GM18870 (cell line): ENCODE measurements around the gene PCBP3.

Source experiments
- ATAC-seq: cut with Tn5 transposase; IDR thresholded peaks from one replicate; pipeline ENCODE4 v1.9.1; 2021; ENCODE audit warnings: moderate library complexity; ENCODE audit not compliant: unreplicated experiment

The PCBP3 gene

GRCh38 chr21:45778686-45779085 is 135.2 kb downstream of the PCBP3 start:
- no peak for ATAC-seq

- ATAC-seq: no peak
These were observed 135.7 kb downstream of the PCBP3 start for GRCh38 chr21:45779226-45779625.

DNA sequence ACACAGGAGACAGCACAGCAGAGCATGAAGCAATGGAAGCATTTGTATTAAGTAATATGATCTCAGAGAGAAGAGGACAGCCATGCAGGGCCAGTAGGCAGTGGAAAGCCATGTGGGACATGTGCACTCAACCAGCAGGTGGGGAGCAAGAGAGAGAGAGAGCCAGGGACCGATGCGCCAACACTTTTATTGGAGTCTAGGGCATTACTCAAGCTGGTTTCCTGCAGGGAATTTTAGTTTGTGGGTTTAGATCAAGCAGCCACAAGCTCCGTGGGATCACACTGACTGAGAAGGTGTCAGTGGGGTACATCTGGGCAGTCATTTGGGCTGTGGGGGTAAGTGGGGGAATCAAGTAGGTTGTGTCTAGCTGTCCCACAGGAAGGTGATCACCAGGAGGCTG is 137.1 kb downstream of the PCBP3 start:
- ATAC-seq: no peak

DNA sequence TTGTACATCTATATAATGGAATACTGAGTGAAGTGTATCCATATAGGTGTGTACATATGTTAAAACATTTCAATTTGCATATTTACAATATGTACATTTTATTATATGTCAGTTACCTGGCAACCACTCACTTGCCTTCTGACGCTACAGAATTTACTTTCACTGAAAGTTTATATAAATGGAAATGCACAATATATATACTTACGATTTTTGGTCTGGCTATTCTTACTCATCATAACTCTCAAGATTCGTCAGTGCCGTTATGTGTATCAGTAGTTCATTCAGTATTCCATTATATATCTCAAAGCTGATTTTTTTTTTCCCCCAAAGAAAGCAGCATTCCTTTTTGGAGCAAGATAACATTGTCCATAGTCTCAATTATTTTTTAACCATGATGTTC is 138.2 kb downstream of the PCBP3 start:
- no peak for ATAC-seq

DNA sequence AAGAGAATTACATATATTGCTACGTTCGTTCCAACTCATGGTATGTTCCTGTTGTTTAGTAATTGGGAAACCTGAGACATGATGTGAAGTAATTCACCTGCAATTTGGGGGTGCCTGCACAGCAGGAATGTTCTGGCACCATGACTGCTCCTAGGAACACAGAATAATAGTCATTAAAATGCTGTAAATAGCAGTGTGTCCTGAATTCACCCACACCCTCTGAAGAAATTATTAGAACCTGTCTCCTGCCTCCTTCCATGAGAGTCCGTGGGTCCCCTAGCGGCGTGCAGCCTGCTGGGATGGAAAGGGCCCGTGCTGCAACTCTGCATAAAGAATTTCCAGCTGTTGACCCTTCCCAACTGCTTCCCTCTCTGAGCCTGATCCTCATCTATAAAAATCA is 143.1 kb downstream of the PCBP3 start:
- ATAC-seq: no peak

DNA sequence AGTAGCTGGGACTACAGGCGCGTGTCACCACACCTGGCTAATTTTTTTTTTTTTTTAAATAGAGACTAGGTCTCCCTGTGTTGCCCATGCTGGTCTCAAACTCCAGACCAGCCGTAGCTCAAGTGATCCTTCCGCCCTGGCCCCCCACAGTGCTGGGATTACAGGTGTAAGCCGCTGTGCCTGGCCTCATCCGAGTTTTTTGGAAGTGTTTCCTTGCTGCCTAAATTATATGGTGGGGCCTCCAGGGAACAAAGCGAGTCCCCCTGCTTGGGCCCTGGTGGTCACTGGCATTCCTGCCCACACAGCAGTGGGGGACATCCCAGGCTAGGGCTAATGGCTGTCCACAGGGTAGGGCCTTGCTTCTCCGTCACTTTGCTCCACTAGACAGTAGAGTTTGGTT is 143.8 kb downstream of the PCBP3 start:
- no peak for ATAC-seq

- no peak for ATAC-seq
These were observed 144.7 kb downstream of the PCBP3 start for GRCh38 chr21:45788198-45788597.

DNA sequence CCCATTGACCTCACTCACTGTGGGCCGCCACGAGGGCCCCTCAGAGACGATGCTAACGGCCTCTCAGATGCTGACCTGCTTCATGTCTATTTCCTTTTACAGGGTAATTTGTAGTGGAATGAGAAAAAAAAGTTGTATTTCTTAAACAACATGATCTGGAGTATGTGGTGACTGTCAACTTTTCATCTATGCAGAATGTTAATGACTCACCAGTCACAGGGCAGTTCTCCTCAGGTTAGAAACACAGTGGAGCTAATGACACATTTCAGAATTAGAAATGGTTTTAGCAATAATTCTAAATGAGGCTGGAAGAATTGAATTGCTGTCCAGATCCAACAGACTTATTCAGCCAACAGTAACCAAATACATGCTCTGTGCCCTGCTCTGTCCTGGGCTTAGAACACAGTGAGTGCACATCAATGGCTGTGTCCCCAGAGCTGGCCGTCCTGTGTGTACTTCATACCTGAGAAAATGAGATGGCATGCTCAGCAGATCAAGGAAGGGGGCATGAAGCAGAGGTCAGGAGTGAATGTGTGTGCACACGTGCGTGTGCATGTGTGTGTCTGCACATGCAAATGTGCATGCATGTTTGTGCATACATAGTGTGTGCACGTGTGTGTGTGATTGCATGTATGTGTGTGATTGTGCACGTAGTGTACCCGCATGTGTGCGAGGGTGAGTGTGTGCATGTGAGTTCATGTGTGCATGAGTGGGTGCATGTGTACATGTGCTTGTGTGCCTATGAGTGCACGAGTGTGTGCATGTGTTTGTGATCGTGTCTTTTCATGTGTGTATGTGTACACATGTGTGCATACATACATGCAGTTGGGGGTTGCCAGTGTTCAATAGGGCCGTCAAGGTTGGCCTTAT is 145.3 kb downstream of the PCBP3 start:
- ATAC-seq: no peak

- no peak for ATAC-seq
These were observed 146.9 kb downstream of the PCBP3 start for GRCh38 chr21:45790427-45790826.

DNA sequence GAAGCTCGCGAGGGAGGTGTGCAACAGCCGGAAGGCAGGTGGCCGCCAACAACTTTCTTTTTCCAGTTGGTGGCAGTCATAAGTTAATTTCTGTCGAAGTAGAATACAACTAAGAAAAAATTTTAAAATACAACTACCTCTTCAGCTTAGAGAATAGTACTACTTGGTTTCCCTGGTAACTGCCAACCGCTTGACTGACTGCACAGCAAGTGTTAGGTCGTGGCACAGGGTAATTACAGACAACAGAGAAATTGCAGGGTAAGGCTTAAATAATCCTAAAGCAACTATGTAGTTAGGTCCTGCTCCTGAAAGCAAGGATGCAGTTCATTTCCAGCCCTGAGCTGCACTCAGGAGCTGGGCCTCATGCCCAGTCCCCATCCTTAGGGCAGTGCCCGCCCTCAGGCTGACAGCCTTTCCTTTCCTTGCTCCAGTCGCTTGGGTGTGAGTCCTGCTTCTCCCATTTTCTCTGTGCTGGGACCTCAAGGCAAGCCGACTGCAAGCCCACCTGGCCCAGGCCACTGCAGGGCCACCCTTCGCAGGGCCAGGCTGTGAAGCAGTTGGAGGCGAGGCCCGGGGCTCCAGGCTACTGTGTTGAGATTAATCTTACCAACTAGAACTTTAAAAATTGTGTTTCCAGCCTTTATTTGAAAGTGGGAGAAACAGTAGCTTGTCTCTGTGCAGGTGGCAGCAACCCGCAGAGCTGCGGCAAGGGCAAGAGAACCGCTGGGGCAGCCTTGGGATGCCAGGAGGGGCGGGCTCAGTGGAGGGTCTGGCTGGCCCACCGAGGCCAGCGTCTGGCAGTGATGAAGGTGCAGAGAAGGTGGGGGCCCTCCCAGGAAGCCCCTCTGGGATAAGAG is 148.3 kb downstream of the PCBP3 start:
- ATAC-seq: no peak

DNA sequence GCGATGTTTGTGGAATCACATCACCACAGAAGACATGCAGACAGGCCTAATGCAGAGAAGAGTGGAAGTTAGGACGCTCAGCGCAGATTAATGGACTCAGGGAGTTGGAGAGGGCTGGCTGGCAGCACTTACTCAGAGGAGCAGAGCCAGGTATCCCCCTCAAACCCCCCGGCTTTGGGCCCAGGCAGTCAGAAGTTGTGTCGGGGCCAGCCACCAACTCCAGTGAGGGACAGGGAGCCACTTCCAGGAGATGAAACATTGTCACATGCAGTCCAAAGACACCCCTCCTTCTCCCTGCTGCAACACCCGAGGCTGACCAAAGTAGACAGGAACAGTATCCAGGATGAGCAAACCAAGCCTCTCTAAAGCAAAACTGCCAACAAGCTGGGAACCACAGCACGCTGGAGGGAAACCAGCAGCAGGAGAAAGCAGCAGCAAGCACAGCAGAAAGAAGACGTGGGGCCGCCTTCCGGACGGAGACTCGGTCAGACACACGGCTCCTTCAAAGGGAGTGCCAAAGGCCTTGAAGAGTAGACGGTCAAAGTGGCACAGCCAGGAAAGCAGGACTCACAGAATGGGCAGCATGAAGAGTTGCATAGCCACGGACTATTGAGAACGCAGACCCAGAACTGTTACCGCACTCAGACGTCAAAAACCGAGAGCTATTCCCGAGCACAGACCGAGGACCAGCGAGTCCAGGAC is 149.3 kb downstream of the PCBP3 start:
- ATAC-seq: no peak

DNA sequence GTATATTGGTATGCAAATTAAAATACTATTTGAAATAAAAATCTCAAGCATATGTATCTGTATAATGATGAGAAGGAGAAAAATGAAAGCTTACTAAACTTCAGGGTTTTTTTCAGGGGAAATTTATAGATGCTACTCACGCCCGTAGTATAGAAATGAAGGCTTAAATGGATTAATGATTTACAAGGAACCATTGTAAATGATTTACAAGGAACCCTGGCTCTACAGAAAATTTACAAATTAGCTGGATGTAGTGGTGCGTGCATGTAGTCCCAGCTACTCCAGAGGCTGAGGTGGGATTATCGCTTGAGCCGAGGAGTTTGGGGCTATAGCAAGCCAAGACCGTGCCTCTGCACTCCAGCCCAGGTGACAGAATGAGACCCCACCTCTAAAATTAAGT is 150.5 kb downstream of the PCBP3 start:
- ATAC-seq: no peak

GRCh38 chr21:45796003-45796402 is 152.5 kb downstream of the PCBP3 start:
- ATAC-seq: no peak

GRCh38 chr21:45797338-45797737 is 153.8 kb downstream of the PCBP3 start:
- no peak for ATAC-seq

GRCh38 chr21:45799765-45800338 is 156.3 kb downstream of the PCBP3 start:
- no peak for ATAC-seq

DNA sequence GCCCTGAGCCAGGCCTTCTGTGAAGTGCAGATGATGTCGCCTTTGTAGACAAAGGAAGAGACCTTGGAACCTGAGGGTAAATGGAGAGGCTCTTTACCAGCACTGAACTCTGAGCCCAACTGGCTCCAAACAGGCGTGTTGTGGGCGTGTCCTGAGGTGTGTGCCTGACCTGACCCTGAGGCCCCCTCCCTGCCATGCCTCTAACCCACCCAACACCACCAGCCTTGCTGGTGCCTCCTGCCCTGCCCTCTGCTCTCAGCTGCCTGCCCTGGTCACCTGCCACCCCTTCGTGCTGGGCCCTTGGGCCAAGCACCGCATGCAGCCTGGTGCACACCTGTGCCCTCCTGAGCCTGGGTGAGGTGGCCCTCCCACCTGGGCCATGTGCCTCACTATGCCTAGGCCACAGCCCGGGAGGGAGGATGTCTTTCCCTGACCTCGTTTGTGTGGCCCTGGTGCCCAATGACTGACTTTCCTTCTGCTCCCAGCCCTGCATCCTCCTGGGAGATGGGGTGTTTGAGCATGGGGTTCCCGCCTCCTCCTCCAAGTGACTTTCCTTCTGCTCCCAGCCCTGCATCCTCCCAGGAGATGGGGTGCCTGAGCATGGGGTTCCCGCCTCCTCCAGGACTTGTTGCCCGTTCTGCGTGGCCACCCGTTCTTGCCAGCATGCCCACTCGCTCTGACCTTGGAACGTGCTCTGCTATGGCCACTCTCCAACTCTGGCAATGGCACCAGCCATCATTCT is 157.0 kb downstream of the PCBP3 start:
- ATAC-seq: no peak

DNA sequence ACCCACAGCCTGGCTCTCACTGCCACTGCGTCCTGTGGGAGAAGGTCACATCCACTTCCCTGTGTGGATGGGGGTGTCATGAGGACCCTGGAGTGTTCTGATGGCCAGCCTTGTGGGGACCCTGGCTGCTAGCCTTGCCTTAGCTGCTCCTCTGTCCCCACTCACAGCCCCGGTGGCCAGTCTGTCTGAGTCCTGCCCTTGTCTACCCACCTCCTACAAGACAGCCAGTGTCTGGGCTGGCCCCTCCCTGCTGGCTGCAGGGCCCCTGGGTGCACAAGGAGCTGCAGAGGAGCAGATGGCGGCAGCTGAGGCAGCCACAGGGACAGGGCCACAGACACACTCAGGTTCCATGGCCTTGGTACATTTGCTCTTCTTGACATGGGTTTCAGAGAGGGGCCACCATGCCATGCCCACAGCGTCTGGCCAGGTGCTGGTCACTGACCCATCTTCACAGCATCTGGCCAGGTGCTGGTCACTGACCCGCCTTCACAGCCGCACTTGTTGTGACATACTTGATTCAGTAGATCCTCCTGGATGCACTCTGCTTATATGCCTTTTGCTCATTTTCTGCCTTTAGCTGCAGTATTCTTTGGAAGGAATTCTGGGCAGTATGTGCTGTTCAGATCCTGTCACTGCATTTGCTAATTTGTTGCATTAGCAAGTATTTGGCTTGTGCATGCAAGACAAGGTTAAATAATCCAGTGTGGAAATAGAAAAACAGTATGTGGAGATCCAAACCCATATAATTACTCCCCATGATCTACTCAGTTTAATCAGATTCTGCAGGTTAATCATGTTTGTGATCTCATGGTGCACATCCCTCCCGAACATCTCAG is 157.8 kb downstream of the PCBP3 start:
- no peak for ATAC-seq

DNA sequence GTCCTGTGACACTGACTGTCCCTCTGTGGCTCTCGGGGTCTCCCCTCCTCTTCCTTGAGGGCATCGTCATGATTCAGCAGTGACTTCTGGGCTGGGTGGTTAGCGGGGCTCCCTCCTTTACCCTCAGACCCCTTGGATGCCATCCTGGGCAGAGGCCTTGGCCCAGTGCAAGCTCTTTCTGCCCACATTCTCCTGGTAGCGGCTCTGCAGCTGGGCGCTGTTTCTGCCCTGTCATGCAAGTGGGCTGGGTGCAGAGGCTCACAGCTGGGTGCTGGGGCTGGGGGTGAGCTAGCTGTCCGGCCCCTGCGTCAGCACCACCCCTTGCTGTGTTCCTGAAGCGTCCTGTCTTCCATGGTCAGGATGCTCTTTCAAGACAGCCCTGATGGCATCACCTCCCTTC is 158.5 kb downstream of the PCBP3 start:
- ATAC-seq: no peak

DNA sequence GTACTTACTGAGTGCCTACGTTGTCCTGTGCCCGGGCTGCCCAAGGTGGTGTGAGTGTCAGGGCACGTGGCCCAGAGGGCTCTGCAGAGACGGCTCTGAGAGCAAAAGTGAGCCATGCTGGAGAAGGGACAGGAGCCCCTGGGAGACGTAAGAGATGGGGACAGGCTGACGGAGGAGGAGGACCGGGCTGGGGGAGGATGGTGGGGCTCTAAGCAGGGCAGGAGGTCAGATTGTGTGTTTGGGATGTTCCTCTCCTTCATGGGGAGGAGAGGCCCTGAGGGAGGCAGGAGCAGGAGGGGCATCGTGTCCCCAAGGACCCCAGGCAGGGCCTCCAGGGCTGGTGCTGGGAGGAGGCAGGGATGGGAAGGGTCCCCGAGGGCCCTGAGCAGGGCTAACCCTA is 158.9 kb downstream of the PCBP3 start:
- no peak for ATAC-seq
